ENCODE results near the gene METTL16.

GRCh38 chr17:2433696-2434095 lies 78.0 kb downstream of the METTL16 start:
- TF ChIP-seq CTCF (IDR thresholded peaks at IDR 0.05), result no peak
- TF ChIP-seq POLR2A (IDR thresholded peaks at IDR 0.05), result no peak

Data from thyroid gland (tissue), 4 donors.